ENCODE measurements around the gene SRC.

Gene SRC

DNA sequence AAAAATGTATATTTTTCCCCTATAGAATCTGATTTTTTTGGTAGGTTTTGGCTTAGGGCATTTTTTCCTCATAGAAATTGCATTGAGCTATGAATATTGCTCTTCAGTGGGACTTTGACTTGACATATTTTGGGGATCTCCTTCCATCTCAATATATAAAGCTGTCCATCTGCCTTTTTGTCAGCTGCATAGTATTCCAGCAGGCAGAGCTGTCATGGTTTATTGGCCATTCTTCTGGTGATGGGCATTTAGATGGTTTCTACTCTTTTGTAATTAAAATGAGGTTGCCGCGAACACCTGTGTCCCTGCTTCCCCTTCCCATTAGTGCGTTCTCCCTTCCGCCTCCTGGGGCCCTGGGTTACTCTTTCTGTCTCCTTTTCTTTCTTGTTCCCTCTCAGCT is 95.1 kb downstream of the SRC start:
- POLR2A ChIA-PET: no interaction called here
- no peak for DNase-seq (ENCODE audit: extremely low spot score)
- CTCF ChIA-PET: no interaction called here
- no peak for TF ChIP-seq L3MBTL2 (conservative IDR thresholded peaks at IDR 0.05)
- TF ChIP-seq FOXK2 (IDR thresholded peaks at IDR 0.05): no peak
- no peak for TF ChIP-seq HDGF (IDR thresholded peaks at IDR 0.05; ENCODE audit: borderline replicate concordance)
- TF ChIP-seq NFRKB (IDR thresholded peaks at IDR 0.05): no peak
- no peak for TF ChIP-seq PKNOX1 (IDR thresholded peaks at IDR 0.05)
- TF ChIP-seq SP1 (IDR thresholded peaks at IDR 0.05): no peak
- no peak for TF ChIP-seq ARNT (IDR thresholded peaks at IDR 0.05)
- TF ChIP-seq TARDBP (IDR thresholded peaks at IDR 0.05): no peak
- TF ChIP-seq LEF1 (IDR thresholded peaks at IDR 0.05; ENCODE audit: borderline replicate concordance): no peak
- no peak for TF ChIP-seq ZNF384 (IDR thresholded peaks at IDR 0.05)

- no peak for DNase-seq (ENCODE audit: extremely low spot score)
- POLR2A ChIA-PET: interaction anchor here (1.0 kb wide), 1 partner anchor 13 kb away, joined by 3 read pairs; no protein-coding TSS in a partner anchor
- CTCF ChIA-PET: no interaction called here
- TF ChIP-seq CTBP1 (IDR thresholded peaks at IDR 0.05; ENCODE audit: borderline replicate concordance) (no peak), PKNOX1 (IDR thresholded peaks at IDR 0.05) (no peak), LEF1 (IDR thresholded peaks at IDR 0.05; ENCODE audit: borderline replicate concordance) (no peak), FOXM1 (IDR thresholded peaks at IDR 0.05; ENCODE audit: borderline replicate concordance) (no peak), HDGF (IDR thresholded peaks at IDR 0.05; ENCODE audit: borderline replicate concordance) (no peak)
Measured at GRCh38 chr20:37442547-37442946, 96.6 kb downstream of the SRC start.

DNA sequence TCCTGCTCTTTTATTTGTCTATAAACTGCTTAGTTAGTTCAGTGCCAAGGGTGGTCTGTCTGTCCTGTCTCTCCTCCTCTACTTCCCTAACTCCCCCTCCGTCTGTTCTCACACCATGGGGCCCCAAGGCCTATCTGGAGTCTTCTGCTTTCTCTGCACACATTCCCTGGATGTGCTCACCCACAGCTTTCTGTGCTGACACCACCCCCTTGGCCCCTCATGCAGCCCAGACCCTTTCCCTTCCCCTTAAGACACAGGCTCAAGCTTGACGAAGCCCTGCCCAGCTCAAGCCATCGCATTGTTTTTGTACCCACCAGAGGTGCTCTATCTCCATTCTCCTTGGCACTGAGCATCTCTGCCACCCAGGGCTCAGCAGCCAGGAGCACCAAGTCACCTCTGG is 97.0 kb downstream of the SRC start:
- DNase-seq (ENCODE audit: extremely low spot score): no peak
- no peak for TF ChIP-seq ARNT (IDR thresholded peaks at IDR 0.05)
- no peak for TF ChIP-seq TARDBP (IDR thresholded peaks at IDR 0.05)
- TF ChIP-seq ELF4 (IDR thresholded peaks at IDR 0.05): no peak
- no peak for TF ChIP-seq FOXK2 (IDR thresholded peaks at IDR 0.05)
- no peak for TF ChIP-seq FOXA1 (IDR thresholded peaks at IDR 0.05)
- TF ChIP-seq SP1 (IDR thresholded peaks at IDR 0.05): no peak
- TF ChIP-seq LEF1 (IDR thresholded peaks at IDR 0.05; ENCODE audit: borderline replicate concordance): no peak
- no peak for TF ChIP-seq CTBP1 (IDR thresholded peaks at IDR 0.05; ENCODE audit: borderline replicate concordance)
- TF ChIP-seq L3MBTL2 (conservative IDR thresholded peaks at IDR 0.05): no peak
- no peak for TF ChIP-seq HDGF (IDR thresholded peaks at IDR 0.05; ENCODE audit: borderline replicate concordance)
- no peak for TF ChIP-seq NFRKB (IDR thresholded peaks at IDR 0.05)
- TF ChIP-seq BHLHE40 (IDR thresholded peaks at IDR 0.05; ENCODE audit: borderline replicate concordance): no peak
- ChIA-PET POLR2A (interaction anchor here (1.0 kb wide), 1 partner anchor 14 kb away, joined by 3 read pairs; no protein-coding TSS in a partner anchor), CTCF (no interaction called here)

- CTCF ChIA-PET: no interaction called here
- no peak for DNase-seq (ENCODE audit: extremely low spot score)
- POLR2A ChIA-PET: interaction anchor here (1.0 kb wide), 1 partner anchor 14 kb away, joined by 3 read pairs; no protein-coding TSS in a partner anchor
- TF ChIP-seq SP1 (IDR thresholded peaks at IDR 0.05) (no peak), HDGF (IDR thresholded peaks at IDR 0.05; ENCODE audit: borderline replicate concordance) (no peak), NFRKB (IDR thresholded peaks at IDR 0.05) (no peak), TARDBP (IDR thresholded peaks at IDR 0.05) (no peak), FOXA1 (IDR thresholded peaks at IDR 0.05) (no peak), SUZ12 (IDR thresholded peaks at IDR 0.05) (no peak), ARNT (IDR thresholded peaks at IDR 0.05) (no peak), CTBP1 (IDR thresholded peaks at IDR 0.05; ENCODE audit: borderline replicate concordance) (no peak), PKNOX1 (IDR thresholded peaks at IDR 0.05) (no peak), BHLHE40 (IDR thresholded peaks at IDR 0.05; ENCODE audit: borderline replicate concordance) (no peak), FOXM1 (IDR thresholded peaks at IDR 0.05; ENCODE audit: borderline replicate concordance) (no peak)
Measured at GRCh38 chr20:37443596-37443995, 97.7 kb downstream of the SRC start.

DNA sequence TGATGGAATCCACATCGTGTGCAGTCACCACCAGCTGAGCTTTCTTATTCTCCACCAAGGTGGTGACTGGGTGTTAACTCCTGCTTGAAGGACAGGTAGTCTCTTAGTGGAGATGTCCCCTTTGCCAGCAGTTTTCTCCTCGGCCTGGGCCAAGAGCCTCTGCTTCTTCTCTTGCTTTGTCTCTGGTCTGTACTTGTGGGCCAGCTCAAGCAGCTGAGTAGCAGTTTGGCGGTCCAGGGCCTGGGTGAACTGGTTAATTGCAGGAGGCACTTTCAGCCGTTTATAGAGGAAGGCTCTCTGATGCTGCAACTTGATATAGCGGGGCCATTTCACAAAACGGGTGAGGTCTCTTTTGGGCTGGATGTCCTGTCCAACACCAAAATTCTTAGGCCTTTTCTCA is 99.1 kb downstream of the SRC start:
- ChIA-PET CTCF (no interaction called here), POLR2A (no interaction called here)
- DNase-seq (ENCODE audit: extremely low spot score): no peak
- TF ChIP-seq HDGF (IDR thresholded peaks at IDR 0.05; ENCODE audit: borderline replicate concordance): no peak
- TF ChIP-seq LEF1 (IDR thresholded peaks at IDR 0.05; ENCODE audit: borderline replicate concordance): no peak
- no peak for TF ChIP-seq SP1 (IDR thresholded peaks at IDR 0.05)
- no peak for TF ChIP-seq FOXA1 (IDR thresholded peaks at IDR 0.05)
- TF ChIP-seq ELF4 (IDR thresholded peaks at IDR 0.05): no peak
- TF ChIP-seq FOXM1 (IDR thresholded peaks at IDR 0.05; ENCODE audit: borderline replicate concordance): no peak
- TF ChIP-seq L3MBTL2 (conservative IDR thresholded peaks at IDR 0.05): no peak
- no peak for TF ChIP-seq ARNT (IDR thresholded peaks at IDR 0.05)
- no peak for TF ChIP-seq ZNF384 (IDR thresholded peaks at IDR 0.05)
- no peak for TF ChIP-seq PKNOX1 (IDR thresholded peaks at IDR 0.05)
- no peak for TF ChIP-seq CTBP1 (IDR thresholded peaks at IDR 0.05; ENCODE audit: borderline replicate concordance)
- no peak for TF ChIP-seq TARDBP (IDR thresholded peaks at IDR 0.05)
- TF ChIP-seq FOXK2 (IDR thresholded peaks at IDR 0.05): no peak
- no peak for TF ChIP-seq NFRKB (IDR thresholded peaks at IDR 0.05)
- no peak for TF ChIP-seq BHLHE40 (IDR thresholded peaks at IDR 0.05; ENCODE audit: borderline replicate concordance)
- TF ChIP-seq SUZ12 (IDR thresholded peaks at IDR 0.05): no peak
